Endothelial cell of umbilical vein (primary cell): ENCODE measurements around the gene FAM118B.

Source experiments
- CTCF ChIP-seq, 2 donors: IDR thresholded peaks; 1 replicate in 1 of 2; 2 replicates in 1 of 2; pipeline ENCODE4 v1.5.1; 2011; ENCODE audit warnings: low read length in 2 of 2, mild to moderate bottlenecking in 2 of 2, moderate library complexity in 2 of 2, control low read depth in 1 of 2, inconsistent platforms in 1 of 2, low read depth in 1 of 2; ENCODE audit not compliant: insufficient read depth in 1 of 2; ENCODE audit errors: extremely low read depth in 1 of 2
- MAX ChIP-seq: IDR thresholded peaks from 2 replicates; pipeline ENCODE4 v1.6.1; 2011; ENCODE audit not compliant: insufficient read depth, insufficient read length
- POLR2A ChIP-seq: IDR thresholded peaks from 2 replicates; pipeline ENCODE4 v1.6.1; 2012; ENCODE audit warnings: low read depth, mild to moderate bottlenecking, control low read depth, low read length
- POLR2AphosphoS5 ChIP-seq: IDR thresholded peaks from 2 replicates; pipeline ENCODE4 v1.6.1; 2012; ENCODE audit warnings: low read depth, mild to moderate bottlenecking, control low read depth, low read length, moderate library complexity; ENCODE audit not compliant: insufficient read depth

DNA sequence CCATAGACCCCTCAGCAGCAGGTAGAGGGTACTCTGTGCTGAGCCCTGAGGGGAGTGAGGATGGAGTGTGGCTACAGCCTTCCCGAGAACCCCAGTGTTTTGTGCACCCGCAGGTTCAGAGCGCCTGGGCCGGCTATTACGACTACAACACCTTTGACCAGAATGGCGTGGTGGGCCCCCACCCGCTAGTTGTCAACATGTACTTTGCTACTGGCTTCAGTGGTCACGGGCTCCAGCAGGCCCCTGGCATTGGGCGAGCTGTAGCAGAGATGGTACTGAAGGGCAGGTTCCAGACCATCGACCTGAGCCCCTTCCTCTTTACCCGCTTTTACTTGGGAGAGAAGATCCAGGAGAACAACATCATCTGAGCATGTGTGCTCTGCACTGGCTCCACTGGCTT, 65.7 kb downstream of the FAM118B start:
- TF ChIP-seq CTCF (IDR thresholded peaks at IDR 0.05; ENCODE audit: extremely low read depth in 1 of 2, insufficient read depth in 1 of 2, low read depth in 1 of 2, low read length in 2 of 2) (no peak), POLR2AphosphoS5 (no peak), MAX (no peak), POLR2A (no peak)
